ENCODE measurements around the gene AHDC1.

Gene AHDC1

GRCh38 chr1:27525296-27526272 is 78.4 kb downstream of the AHDC1 start:
- Histone ChIP-seq H3K4me2 (ENCODE audit: low read length) (peak overlapping the region; percentile 61), H3K9me3 (replicated peaks; ENCODE audit: low read length) (no peaks in the 10 kb centered on the region), H3K4me1 (ENCODE audit: control insufficient read depth, insufficient read depth, low read length) (peaks cover 84% of the 10 kb centered on the region), H3K36me3 (ENCODE audit: insufficient read depth, low read length) (no peaks in the 10 kb centered on the region), H3K27me3 (ENCODE audit: control insufficient read depth, insufficient read depth, low read length) (no peaks in the 10 kb centered on the region), H3K9ac (ENCODE audit: low read depth, low read length) (peak overlapping the region; percentile 47), H3K4me3 (ENCODE audit: low read length) (peak overlapping the region; percentile 48)

- Histone ChIP-seq H3K36me3 (ENCODE audit: insufficient read depth, low read length) (no peaks in the 10 kb centered on the region), H3K27me3 (ENCODE audit: control insufficient read depth, insufficient read depth, low read length) (no peaks in the 10 kb centered on the region), H3K4me3 (ENCODE audit: low read length) (peak overlapping the region; percentile 61), H3K9me3 (replicated peaks; ENCODE audit: low read length) (no peaks in the 10 kb centered on the region), H3K4me1 (ENCODE audit: control insufficient read depth, insufficient read depth, low read length) (peaks cover 87% of the 10 kb centered on the region), H3K4me2 (ENCODE audit: low read length) (peak overlapping the region; percentile 81), H3K9ac (ENCODE audit: low read depth, low read length) (peak overlapping the region; percentile 64)
Observed at GRCh38 chr1:27523337-27524020, 80.5 kb downstream of the AHDC1 start.

GRCh38 chr1:27522432-27523336 is 81.3 kb downstream of the AHDC1 start:
- H3K4me3 ChIP-seq (ENCODE audit: low read length) = peak overlapping the region; percentile 61
- H3K36me3 ChIP-seq (ENCODE audit: insufficient read depth, low read length) = no peaks in the 10 kb centered on the region
- peaks cover 79% of the 10 kb centered on the region for H3K4me1 ChIP-seq (ENCODE audit: control insufficient read depth, insufficient read depth, low read length)
- H3K9me3 ChIP-seq (replicated peaks; ENCODE audit: low read length) = no peaks in the 10 kb centered on the region
- H3K4me2 ChIP-seq (ENCODE audit: low read length) = peak overlapping the region; percentile 81
- H3K9ac ChIP-seq (ENCODE audit: low read depth, low read length) = peak overlapping the region; percentile 64
- no peaks in the 10 kb centered on the region for H3K27me3 ChIP-seq (ENCODE audit: control insufficient read depth, insufficient read depth, low read length)

GRCh38 chr1:27521861-27522431 is 82.0 kb downstream of the AHDC1 start:
- Histone ChIP-seq H3K4me1 (ENCODE audit: control insufficient read depth, insufficient read depth, low read length) (peaks cover 72% of the 10 kb centered on the region), H3K27me3 (ENCODE audit: control insufficient read depth, insufficient read depth, low read length) (no peaks in the 10 kb centered on the region), H3K4me2 (ENCODE audit: low read length) (peak overlapping the region; percentile 81), H3K9me3 (replicated peaks; ENCODE audit: low read length) (no peaks in the 10 kb centered on the region), H3K4me3 (ENCODE audit: low read length) (peak overlapping the region; percentile 61), H3K36me3 (ENCODE audit: insufficient read depth, low read length) (no peaks in the 10 kb centered on the region), H3K9ac (ENCODE audit: low read depth, low read length) (peak overlapping the region; percentile 52)

- H3K4me1 ChIP-seq (ENCODE audit: control insufficient read depth, insufficient read depth, low read length) = peaks cover 67% of the 10 kb centered on the region
- H3K4me2 ChIP-seq (ENCODE audit: low read length) = peak overlapping the region; percentile 81
- peak overlapping the region; percentile 61 for H3K4me3 ChIP-seq (ENCODE audit: low read length)
- H3K9ac ChIP-seq (ENCODE audit: low read depth, low read length) = peak overlapping the region; percentile 52
- no peaks in the 10 kb centered on the region for H3K9me3 ChIP-seq (replicated peaks; ENCODE audit: low read length)
- H3K27me3 ChIP-seq (ENCODE audit: control insufficient read depth, insufficient read depth, low read length) = no peaks in the 10 kb centered on the region
- no peaks in the 10 kb centered on the region for H3K36me3 ChIP-seq (ENCODE audit: insufficient read depth, low read length)
Observed at GRCh38 chr1:27521336-27521831, 82.6 kb downstream of the AHDC1 start.

GRCh38 chr1:27520651-27521050 is 83.3 kb downstream of the AHDC1 start:
- Histone ChIP-seq H3K9me3 (replicated peaks; ENCODE audit: low read length) (no peaks in the 10 kb centered on the region), H3K4me3 (ENCODE audit: low read length) (no peak overlapping the region), H3K36me3 (ENCODE audit: insufficient read depth, low read length) (no peaks in the 10 kb centered on the region), H3K27me3 (ENCODE audit: control insufficient read depth, insufficient read depth, low read length) (no peaks in the 10 kb centered on the region), H3K4me2 (ENCODE audit: low read length) (peak overlapping the region; percentile 81), H3K9ac (ENCODE audit: low read depth, low read length) (peak overlapping the region; percentile 52), H3K4me1 (ENCODE audit: control insufficient read depth, insufficient read depth, low read length) (peaks cover 60% of the 10 kb centered on the region)

- Histone ChIP-seq H3K9me3 (replicated peaks; ENCODE audit: low read length) (no peaks in the 10 kb centered on the region), H3K36me3 (ENCODE audit: insufficient read depth, low read length) (no peaks in the 10 kb centered on the region), H3K9ac (ENCODE audit: low read depth, low read length) (no peak overlapping the region), H3K27me3 (ENCODE audit: control insufficient read depth, insufficient read depth, low read length) (no peaks in the 10 kb centered on the region), H3K4me2 (ENCODE audit: low read length) (peak overlapping the region; percentile 58), H3K4me3 (ENCODE audit: low read length) (peak overlapping the region; percentile 36), H3K4me1 (ENCODE audit: control insufficient read depth, insufficient read depth, low read length) (peaks cover 52% of the 10 kb centered on the region)
Observed at GRCh38 chr1:27519331-27520258, 84.3 kb downstream of the AHDC1 start.

GRCh38 chr1:27518808-27519207 is 85.1 kb downstream of the AHDC1 start:
- no peaks in the 10 kb centered on the region for H3K27me3 ChIP-seq (ENCODE audit: control insufficient read depth, insufficient read depth, low read length)
- H3K4me3 ChIP-seq (ENCODE audit: low read length) = no peak overlapping the region
- no peaks in the 10 kb centered on the region for H3K36me3 ChIP-seq (ENCODE audit: insufficient read depth, low read length)
- no peak overlapping the region for H3K9ac ChIP-seq (ENCODE audit: low read depth, low read length)
- peaks cover 49% of the 10 kb centered on the region for H3K4me1 ChIP-seq (ENCODE audit: control insufficient read depth, insufficient read depth, low read length)
- no peak overlapping the region for H3K4me2 ChIP-seq (ENCODE audit: low read length)
- H3K9me3 ChIP-seq (replicated peaks; ENCODE audit: low read length) = no peaks in the 10 kb centered on the region

- Histone ChIP-seq H3K4me2 (ENCODE audit: low read length) (no peak overlapping the region), H3K4me3 (ENCODE audit: low read length) (no peak overlapping the region), H3K9ac (ENCODE audit: low read depth, low read length) (no peak overlapping the region), H3K4me1 (ENCODE audit: control insufficient read depth, insufficient read depth, low read length) (peaks cover 42% of the 10 kb centered on the region), H3K36me3 (ENCODE audit: insufficient read depth, low read length) (no peaks in the 10 kb centered on the region), H3K9me3 (replicated peaks; ENCODE audit: low read length) (no peaks in the 10 kb centered on the region), H3K27me3 (ENCODE audit: control insufficient read depth, insufficient read depth, low read length) (no peaks in the 10 kb centered on the region)
Observed at GRCh38 chr1:27517907-27518718, 85.8 kb downstream of the AHDC1 start.
